ENCODE results near the gene GFRA1. TPM values are rescaled to one million over a fixed set of nuclear protein-coding genes. Genes with fewer than 3 reads are reported as not detected.

Gene GFRA1
- polyA plus RNA-seq, 1 donor (not counting 4 experiments of a cell fraction or from before 2014, with no cell fraction given) = not detected

GRCh38 chr10:116306847-116307246 lies 33.8 kb upstream of the GFRA1 start:
- Histone ChIP-seq H3K4me2 (ENCODE audit: control insufficient read depth, extremely low read depth, insufficient read depth, low read depth, low read length) (no peak overlapping the region), H3K27ac (ENCODE audit: control insufficient read depth, insufficient read depth, low read length) (no peak overlapping the region), H3K27me3 (ENCODE audit: control insufficient read depth, extremely low read depth, insufficient read depth, low read length) (no peaks in the 10 kb centered on the region), H3K79me2 (ENCODE audit: control insufficient read depth, insufficient read depth, low read length) (no peaks in the 10 kb centered on the region), H4K20me1 (ENCODE audit: control insufficient read depth, extremely low read depth, insufficient read depth, low read length) (no peaks in the 10 kb centered on the region), H3K9me3 (ENCODE audit: control insufficient read depth, low read depth, low read length) (no peaks in the 10 kb centered on the region), H3K4me1 (ENCODE audit: control insufficient read depth, extremely low read depth, insufficient read depth, low read length) (no peaks in the 10 kb centered on the region), H3K9ac (ENCODE audit: control insufficient read depth, extremely low read depth, insufficient read depth, low read length) (no peak overlapping the region), H3K36me3 (ENCODE audit: control insufficient read depth in 2 of 2, extremely low read depth in 1 of 2, insufficient read depth in 2 of 2, low read length in 2 of 2) (no peaks in the 10 kb centered on the region), H2AFZ (ENCODE audit: control insufficient read depth, low read length) (no peak overlapping the region), H3K9me1 (ENCODE audit: control insufficient read depth, extremely low read depth, insufficient read depth, low read length) (no peaks in the 10 kb centered on the region), H3K4me3 (ENCODE audit: control insufficient read depth in 2 of 3, extremely low read depth in 1 of 3, insufficient read depth in 2 of 3, low read depth in 1 of 3, low read length in 3 of 3) (no peak overlapping the region)
- TF ChIP-seq CTCF (optimal IDR thresholded peaks at IDR 0.05 in 1 of 3, IDR thresholded peaks at IDR 0.05 in 1 of 3, conservative IDR thresholded peaks at IDR 0.05 in 1 of 3; ENCODE audit: extremely low read depth in 1 of 3, insufficient read depth in 2 of 3, low read length in 3 of 3) (no peak), EZH2 (IDR thresholded peaks at IDR 0.05; ENCODE audit: low read length) (no peak)
- DNase-seq (ENCODE audit: low read depth, low spot score) (no peak), FAIRE-seq (no peak)
- dilution Hi-C loops (cut with MboI; ENCODE audit: extremely low pct_ligation_motif_present, low sequenced_read_pairs) = no loop called here

- Histone ChIP-seq H3K9ac (ENCODE audit: control insufficient read depth, extremely low read depth, insufficient read depth, low read length) (no peak overlapping the region), H3K9me3 (ENCODE audit: control insufficient read depth, low read depth, low read length) (no peaks in the 10 kb centered on the region), H2AFZ (ENCODE audit: control insufficient read depth, low read length) (no peak overlapping the region), H3K27me3 (ENCODE audit: control insufficient read depth, extremely low read depth, insufficient read depth, low read length) (no peaks in the 10 kb centered on the region), H3K4me1 (ENCODE audit: control insufficient read depth, extremely low read depth, insufficient read depth, low read length) (no peaks in the 10 kb centered on the region), H3K4me3 (ENCODE audit: control insufficient read depth in 2 of 3, extremely low read depth in 1 of 3, insufficient read depth in 2 of 3, low read depth in 1 of 3, low read length in 3 of 3) (no peak overlapping the region), H3K27ac (ENCODE audit: control insufficient read depth, insufficient read depth, low read length) (no peak overlapping the region), H3K4me2 (ENCODE audit: control insufficient read depth, extremely low read depth, insufficient read depth, low read depth, low read length) (no peak overlapping the region), H3K9me1 (ENCODE audit: control insufficient read depth, extremely low read depth, insufficient read depth, low read length) (no peaks in the 10 kb centered on the region), H3K36me3 (ENCODE audit: control insufficient read depth in 2 of 2, extremely low read depth in 1 of 2, insufficient read depth in 2 of 2, low read length in 2 of 2) (no peaks in the 10 kb centered on the region), H4K20me1 (ENCODE audit: control insufficient read depth, extremely low read depth, insufficient read depth, low read length) (no peaks in the 10 kb centered on the region), H3K79me2 (ENCODE audit: control insufficient read depth, insufficient read depth, low read length) (no peaks in the 10 kb centered on the region)
- dilution Hi-C loops (cut with MboI; ENCODE audit: extremely low pct_ligation_motif_present, low sequenced_read_pairs) = no loop called here
- TF ChIP-seq CTCF (optimal IDR thresholded peaks at IDR 0.05 in 1 of 3, IDR thresholded peaks at IDR 0.05 in 1 of 3, conservative IDR thresholded peaks at IDR 0.05 in 1 of 3; ENCODE audit: extremely low read depth in 1 of 3, insufficient read depth in 2 of 3, low read length in 3 of 3) (no peak), EZH2 (IDR thresholded peaks at IDR 0.05; ENCODE audit: low read length) (no peak)
- FAIRE-seq (no peak), DNase-seq (ENCODE audit: low read depth, low spot score) (no peak)
Measured at GRCh38 chr10:116304923-116305322, 31.9 kb upstream of the GFRA1 start.
